SJSA1 (cell line): ENCODE measurements around the gene PRICKLE4. TPM values are rescaled to one million over a fixed set of nuclear protein-coding genes. Genes with fewer than 3 reads are reported as not detected.
"Not testable (repeated sequence)": the region's sequence is repeated elsewhere in the genome, so short reads cannot be mapped to it uniquely, and the experiment has no call there.

Experiments used
- DNase-seq, 2 experiments: peaks; one replicate each; pipeline ENCODE4 v3.0.0-alpha.2; 2015 to 2020; ENCODE audit warnings: low spot score in 2 of 2, low read depth in 1 of 2
- H3K27ac ChIP-seq: fragments of 250-450 bp; sonication (Bioruptor Pico); 2 replicates; pipeline ENCODE4 v1.5.1; 2020; ENCODE audit warnings: mild to moderate bottlenecking, moderate library complexity
- H3K27me3 ChIP-seq: fragments of 250-450 bp; sonication (Bioruptor Pico); replicated peaks from 2 replicates; pipeline ENCODE4 v1.5.1; 2020; ENCODE audit warnings: mild to moderate bottlenecking, moderate library complexity
- H3K36me3 ChIP-seq: fragments of 250-450 bp; sonication (Bioruptor Pico); 2 replicates; pipeline ENCODE4 v1.5.1; 2020; ENCODE audit warnings: mild to moderate bottlenecking
- H3K4me1 ChIP-seq: fragments of 250-450 bp; sonication (Bioruptor Pico); replicated peaks from 2 replicates; pipeline ENCODE4 v1.6.1; 2021; ENCODE audit warnings: mild to moderate bottlenecking
- H3K4me3 ChIP-seq: fragments of 250-450 bp; sonication (Bioruptor Pico); 2 replicates; pipeline ENCODE4 v1.5.1; 2020; ENCODE audit warnings: mild to moderate bottlenecking
- H3K9me3 ChIP-seq: fragments of 250-450 bp; sonication (Bioruptor Pico); replicated peaks from 2 replicates; pipeline ENCODE4 v1.5.1; 2020; ENCODE audit warnings: mild to moderate bottlenecking
- total RNA-seq: library from RNA; depleted of rRNA; stranded (reverse); fragments of >200 nt; shearing (Covaris generic); gene quantifications from 2 replicates; pipeline ENCODE4 v1.2.3, GENCODE V29; 2014

PRICKLE4 gene
- total RNA-seq, 1 experiment from 2014 or later = not detected

- no peaks in the 10 kb centered on the region for H3K9me3 ChIP-seq
- H3K36me3 ChIP-seq = no peaks in the 10 kb centered on the region; the same call in 1 of the 2 replicates
- no peak overlapping the region for H3K27ac ChIP-seq
- H3K4me3 ChIP-seq = no peak overlapping the region
- H3K27me3 ChIP-seq = no peaks in the 10 kb centered on the region
- DNase-seq = no peak
- no peaks in the 10 kb centered on the region for H3K4me1 ChIP-seq
These were observed 30.5 kb downstream of the PRICKLE4 start for GRCh38 chr6:41811095-41811494.

- H3K4me3 ChIP-seq, DNase-seq, H3K27me3 ChIP-seq, H3K27ac ChIP-seq, H3K4me1 ChIP-seq, H3K36me3 ChIP-seq, H3K9me3 ChIP-seq: not testable (repeated sequence)
These were observed 31.4 kb downstream of the PRICKLE4 start for GRCh38 chr6:41811946-41812345.

GRCh38 chr6:41813469-41813868 is 32.9 kb downstream of the PRICKLE4 start:
- Histone ChIP-seq H3K27me3 (no peaks in the 10 kb centered on the region), H3K9me3 (no peaks in the 10 kb centered on the region), H3K36me3 (no peaks in the 10 kb centered on the region; the same call in 1 of the 2 replicates), H3K4me1 (no peaks in the 10 kb centered on the region), H3K4me3 (no peak overlapping the region), H3K27ac (no peak overlapping the region)
- DNase-seq = no peak

- H3K27ac ChIP-seq = no peak overlapping the region
- no peak overlapping the region for H3K4me3 ChIP-seq
- H3K27me3 ChIP-seq = no peaks in the 10 kb centered on the region
- no peaks in the 10 kb centered on the region for H3K9me3 ChIP-seq
- no peak for DNase-seq
- H3K4me1 ChIP-seq = no peaks in the 10 kb centered on the region
- H3K36me3 ChIP-seq = no peaks in the 10 kb centered on the region; the same call in 1 of the 2 replicates
These were observed 33.4 kb downstream of the PRICKLE4 start for GRCh38 chr6:41813956-41814355.

- Histone ChIP-seq H3K36me3 (no peaks in the 10 kb centered on the region; the same call in 1 of the 2 replicates), H3K4me3 (no peak overlapping the region), H3K27ac (no peak overlapping the region), H3K9me3 (no peaks in the 10 kb centered on the region), H3K4me1 (no peaks in the 10 kb centered on the region), H3K27me3 (no peaks in the 10 kb centered on the region)
- DNase-seq = no peak
These were observed 34.0 kb downstream of the PRICKLE4 start for GRCh38 chr6:41814629-41815028.

GRCh38 chr6:41815587-41815986 is 35.0 kb downstream of the PRICKLE4 start:
- Histone ChIP-seq H3K27me3 (no peaks in the 10 kb centered on the region), H3K9me3 (no peaks in the 10 kb centered on the region), H3K4me1 (no peaks in the 10 kb centered on the region), H3K27ac (no peak overlapping the region), H3K4me3 (no peak overlapping the region), H3K36me3 (no peaks in the 10 kb centered on the region; the same call in 1 of the 2 replicates)
- DNase-seq = no peak

- no peaks in the 10 kb centered on the region for H3K9me3 ChIP-seq
- no peaks in the 10 kb centered on the region; the same call in 1 of the 2 replicates for H3K36me3 ChIP-seq
- no peaks in the 10 kb centered on the region for H3K4me1 ChIP-seq
- H3K4me3 ChIP-seq = no peak overlapping the region
- no peak overlapping the region for H3K27ac ChIP-seq
- H3K27me3 ChIP-seq = no peaks in the 10 kb centered on the region
- DNase-seq = no peak
These were observed 37.9 kb downstream of the PRICKLE4 start for GRCh38 chr6:41818271-41819054.

- Histone ChIP-seq H3K9me3 (no peaks in the 10 kb centered on the region), H3K27ac (no peak overlapping the region), H3K4me1 (no peaks in the 10 kb centered on the region), H3K4me3 (no peak overlapping the region), H3K27me3 (no peaks in the 10 kb centered on the region), H3K36me3 (no peaks in the 10 kb centered on the region)
- no peak for DNase-seq
These were observed 40.7 kb downstream of the PRICKLE4 start for GRCh38 chr6:41821266-41821665.

GRCh38 chr6:41822021-41822420 is 41.4 kb downstream of the PRICKLE4 start:
- no peaks in the 10 kb centered on the region for H3K36me3 ChIP-seq
- H3K27ac ChIP-seq = no peak overlapping the region
- no peaks in the 10 kb centered on the region for H3K27me3 ChIP-seq
- no peak for DNase-seq
- no peaks in the 10 kb centered on the region for H3K4me1 ChIP-seq
- H3K9me3 ChIP-seq = no peaks in the 10 kb centered on the region
- no peak overlapping the region for H3K4me3 ChIP-seq

GRCh38 chr6:41823178-41823577 is 42.6 kb downstream of the PRICKLE4 start:
- Histone ChIP-seq H3K36me3 (no peaks in the 10 kb centered on the region), H3K27me3 (no peaks in the 10 kb centered on the region), H3K27ac (no peak overlapping the region), H3K4me1 (no peaks in the 10 kb centered on the region), H3K9me3 (no peaks in the 10 kb centered on the region), H3K4me3 (no peak overlapping the region)
- DNase-seq = no peak

GRCh38 chr6:41824571-41825569 is 44.3 kb downstream of the PRICKLE4 start:
- no peak for DNase-seq
- H3K27ac ChIP-seq = no peak overlapping the region
- H3K27me3 ChIP-seq = no peaks in the 10 kb centered on the region
- H3K4me1 ChIP-seq = no peaks in the 10 kb centered on the region
- no peaks in the 10 kb centered on the region for H3K9me3 ChIP-seq
- no peak overlapping the region for H3K4me3 ChIP-seq
- H3K36me3 ChIP-seq = no peaks in the 10 kb centered on the region

- H3K36me3 ChIP-seq = no peaks in the 10 kb centered on the region
- H3K9me3 ChIP-seq = no peaks in the 10 kb centered on the region
- H3K27ac ChIP-seq = no peak overlapping the region
- no peak for DNase-seq
- H3K4me3 ChIP-seq = no peak overlapping the region
- H3K27me3 ChIP-seq = no peaks in the 10 kb centered on the region
- no peaks in the 10 kb centered on the region for H3K4me1 ChIP-seq
These were observed 45.9 kb downstream of the PRICKLE4 start for GRCh38 chr6:41826343-41827022.

- no peaks in the 10 kb centered on the region for H3K36me3 ChIP-seq
- no peaks in the 10 kb centered on the region for H3K9me3 ChIP-seq
- H3K4me1 ChIP-seq = no peaks in the 10 kb centered on the region
- no peaks in the 10 kb centered on the region for H3K27me3 ChIP-seq
- DNase-seq = no peak
- no peak overlapping the region for H3K27ac ChIP-seq
- H3K4me3 ChIP-seq = no peak overlapping the region
These were observed 51.7 kb downstream of the PRICKLE4 start for GRCh38 chr6:41832263-41832662.
